DMS53 treated with DMSO at 0.1 percent for 48 hours (cell line): ENCODE data around the gene LTA.

Experiments
- DNase-seq: peaks from one replicate; lab custom pipeline; 2025; ENCODE audit not compliant: unreplicated experiment; lab: John Stamatoyannopoulos, UW

LTA gene

GRCh38 chr6:31622684-31623091, 50.6 kb downstream of the LTA start:
- no peak for DNase-seq
